Adipocyte (in vitro differentiated cells): ENCODE results near the gene ALS2.
"Not testable (repeated sequence)": the region's sequence is repeated elsewhere in the genome, so short reads cannot be mapped to it uniquely, and the experiment has no call there.

Source experiments
- DNase-seq: peaks from one replicate; pipeline ENCODE4 v3.0.0-alpha.2; 2015; ENCODE audit warnings: low read depth
- H3K27me3 ChIP-seq: replicated peaks from 2 replicates; pipeline ENCODE4 v1.7.0; 2013; ENCODE audit warnings: mild to moderate bottlenecking, low read length, moderate library complexity; ENCODE audit not compliant: control insufficient read depth, insufficient read depth
- H3K36me3 ChIP-seq: 2 replicates; pipeline ENCODE4 v1.7.0; 2013; ENCODE audit warnings: low read length, mild to moderate bottlenecking, moderate library complexity; ENCODE audit not compliant: control insufficient read depth, insufficient read depth, severe bottlenecking
- H3K4me1 ChIP-seq: 2 replicates; pipeline ENCODE4 v1.7.0; 2013; ENCODE audit warnings: mild to moderate bottlenecking, low read length, moderate library complexity; ENCODE audit not compliant: control insufficient read depth, insufficient read depth
- H3K4me3 ChIP-seq: 2 replicates; pipeline ENCODE4 v1.7.0; 2013; ENCODE audit warnings: mild to moderate bottlenecking, low read length, moderate library complexity
- H3K9ac ChIP-seq: 2 replicates; pipeline ENCODE4 v1.7.0; 2013; ENCODE audit warnings: mild to moderate bottlenecking, low read length, moderate library complexity
- H3K9me3 ChIP-seq: 2 replicates; pipeline ENCODE4 v1.7.0; 2013; ENCODE audit warnings: mild to moderate bottlenecking, low read length, moderate library complexity; ENCODE audit not compliant: control insufficient read depth

The ALS2 gene

DNA sequence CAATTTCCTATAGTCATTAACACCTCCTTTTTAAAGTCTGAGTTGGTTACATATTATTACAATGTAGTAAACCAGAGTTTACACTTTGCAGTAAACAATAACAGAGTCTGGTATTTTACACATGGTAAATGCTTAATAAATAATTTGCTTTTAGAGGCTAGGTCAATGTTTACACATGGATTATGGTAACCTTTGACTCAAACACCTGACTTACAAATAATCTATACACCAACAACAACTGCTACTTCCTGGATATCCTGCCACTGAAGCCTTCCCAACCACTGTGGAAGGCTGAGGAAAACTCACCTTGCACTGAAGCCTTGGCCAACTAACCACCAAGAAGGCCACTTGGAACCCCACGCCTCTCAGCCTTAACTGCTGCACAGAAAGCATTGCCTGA lies 5.4 kb downstream of the ALS2 start:
- H3K27me3 ChIP-seq: no peaks in the 10 kb centered on the region
- no peak overlapping the region for H3K4me3 ChIP-seq
- DNase-seq: no peak
- peaks cover 32% of the 10 kb centered on the region for H3K4me1 ChIP-seq
- H3K36me3 ChIP-seq: no peaks in the 10 kb centered on the region
- H3K9me3 ChIP-seq: no peaks in the 10 kb centered on the region
- no peak overlapping the region for H3K9ac ChIP-seq

DNA sequence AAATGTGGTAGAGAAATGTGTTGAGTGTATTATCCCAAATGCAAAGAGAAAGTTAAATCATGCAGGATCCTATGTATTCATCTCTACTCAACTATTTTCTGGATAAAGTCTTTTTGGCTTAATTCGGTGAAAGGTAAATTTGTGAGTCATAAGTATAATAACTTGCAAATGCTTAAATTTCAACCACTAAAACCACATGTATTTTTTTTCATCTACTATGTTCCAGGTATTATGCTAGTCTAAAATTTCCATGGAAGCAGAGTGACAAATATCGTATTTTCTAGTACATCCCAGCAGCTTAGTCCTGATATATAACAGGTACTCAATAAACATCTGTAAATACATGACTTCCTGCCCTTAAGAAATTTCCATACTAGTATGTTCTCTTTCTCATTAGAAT lies 6.2 kb downstream of the ALS2 start:
- no peak for DNase-seq
- Histone ChIP-seq H3K9me3 (no peaks in the 10 kb centered on the region), H3K4me1 (peaks cover 27% of the 10 kb centered on the region), H3K9ac (no peak overlapping the region), H3K27me3 (no peaks in the 10 kb centered on the region), H3K4me3 (no peak overlapping the region), H3K36me3 (no peaks in the 10 kb centered on the region)

GRCh38 chr2:201773990-201774389 lies 6.7 kb downstream of the ALS2 start:
- Histone ChIP-seq H3K27me3 (no peaks in the 10 kb centered on the region), H3K9me3 (no peaks in the 10 kb centered on the region), H3K4me1 (peaks cover 26% of the 10 kb centered on the region), H3K36me3 (no peaks in the 10 kb centered on the region), H3K4me3 (no peak overlapping the region), H3K9ac (no peak overlapping the region)
- no peak for DNase-seq

- no peaks in the 10 kb centered on the region for H3K9me3 ChIP-seq
- no peak for DNase-seq
- no peaks in the 10 kb centered on the region for H3K27me3 ChIP-seq
- peaks cover 14% of the 10 kb centered on the region for H3K36me3 ChIP-seq
- peaks cover 12% of the 10 kb centered on the region for H3K4me1 ChIP-seq
- H3K9ac ChIP-seq: no peak overlapping the region
- H3K4me3 ChIP-seq: no peak overlapping the region
Observed at GRCh38 chr2:201769666-201770373, 10.9 kb downstream of the ALS2 start.

DNA sequence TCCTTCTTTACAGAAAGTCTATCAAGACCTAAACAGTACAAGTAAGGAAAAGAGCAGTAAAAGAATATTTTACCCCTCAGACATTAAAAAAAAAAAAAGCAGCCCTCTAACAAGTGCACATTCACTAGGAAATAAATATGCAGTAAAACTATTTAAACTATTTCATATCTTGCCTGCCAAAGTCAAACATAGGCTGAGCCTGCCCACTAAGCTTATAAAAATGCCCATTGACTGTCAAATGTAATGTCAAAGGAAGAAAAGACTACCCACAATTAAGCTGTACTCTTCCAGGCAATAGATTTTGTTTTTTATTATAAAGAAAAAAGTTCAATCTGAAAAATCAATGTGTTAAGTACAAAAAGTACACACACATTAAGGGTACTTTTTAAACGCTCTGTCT lies 11.8 kb downstream of the ALS2 start:
- DNase-seq: peak; percentile 71
- Histone ChIP-seq H3K9me3 (no peaks in the 10 kb centered on the region), H3K4me1 (peaks cover 12% of the 10 kb centered on the region), H3K27me3 (no peaks in the 10 kb centered on the region), H3K9ac (no peak overlapping the region), H3K4me3 (no peak overlapping the region), H3K36me3 (peaks cover 14% of the 10 kb centered on the region)

DNA sequence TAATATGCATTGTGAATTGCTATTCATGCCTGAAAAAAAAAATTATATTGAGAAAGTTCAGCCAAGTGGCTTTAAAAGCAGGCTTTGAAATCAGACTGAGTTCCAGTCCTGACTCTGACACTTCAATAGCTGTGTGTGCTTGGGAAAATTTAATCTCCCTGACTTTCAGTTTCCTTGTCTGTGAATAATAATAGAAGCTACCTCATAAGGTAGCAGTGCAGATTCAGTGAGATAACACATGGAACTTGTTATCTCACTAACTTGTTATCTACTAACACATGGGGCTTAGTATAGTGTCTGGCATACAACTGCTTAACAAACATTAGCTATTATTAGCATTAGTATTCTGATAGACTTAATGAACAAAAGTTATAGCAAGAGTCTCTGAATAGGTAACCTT lies 14.9 kb downstream of the ALS2 start:
- Histone ChIP-seq H3K9me3 (no peaks in the 10 kb centered on the region), H3K9ac (no peak overlapping the region), H3K4me3 (no peak overlapping the region), H3K36me3 (peaks cover 40% of the 10 kb centered on the region), H3K4me1 (peaks cover 12% of the 10 kb centered on the region), H3K27me3 (no peaks in the 10 kb centered on the region)
- DNase-seq: no peak

DNA sequence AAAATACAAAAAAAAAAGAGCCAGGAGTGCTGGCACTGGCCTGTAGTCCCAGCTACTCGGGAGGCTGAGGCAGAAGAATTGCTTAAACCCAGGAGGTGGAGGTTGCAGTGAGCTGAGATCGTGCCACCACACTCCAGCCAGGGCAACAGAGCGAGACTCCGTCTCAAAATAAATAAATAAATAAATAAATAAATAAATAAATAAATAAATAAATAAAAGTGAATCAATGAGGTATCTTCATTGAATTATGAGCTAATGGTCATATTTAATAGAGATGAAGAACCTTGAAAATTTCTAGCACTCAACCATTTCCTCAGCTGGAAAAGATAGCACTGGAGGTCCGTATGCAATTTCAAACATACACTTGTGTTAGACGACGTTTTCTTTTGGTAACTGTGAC lies 16.3 kb downstream of the ALS2 start:
- not testable (repeated sequence) for H3K9ac ChIP-seq, H3K4me3 ChIP-seq, H3K9me3 ChIP-seq, H3K27me3 ChIP-seq, DNase-seq
- Histone ChIP-seq H3K4me1 (peaks cover 14% of the 10 kb centered on the region), H3K36me3 (peaks cover 49% of the 10 kb centered on the region)

GRCh38 chr2:201761101-201761500 lies 19.6 kb downstream of the ALS2 start:
- H3K4me1 ChIP-seq: peaks cover 7% of the 10 kb centered on the region
- H3K9me3 ChIP-seq: no peaks in the 10 kb centered on the region
- H3K4me3 ChIP-seq: no peak overlapping the region
- H3K36me3 ChIP-seq: peaks cover 64% of the 10 kb centered on the region
- H3K27me3 ChIP-seq: no peaks in the 10 kb centered on the region
- no peak overlapping the region for H3K9ac ChIP-seq
- DNase-seq: no peak

- H3K9ac ChIP-seq: no peak overlapping the region
- DNase-seq: peak; percentile 29
- H3K4me1 ChIP-seq: peaks cover 7% of the 10 kb centered on the region
- H3K9me3 ChIP-seq: no peaks in the 10 kb centered on the region
- H3K36me3 ChIP-seq: peaks cover 58% of the 10 kb centered on the region
- no peak overlapping the region for H3K4me3 ChIP-seq
- no peaks in the 10 kb centered on the region for H3K27me3 ChIP-seq
Observed at GRCh38 chr2:201759567-201759966, 21.2 kb downstream of the ALS2 start.

DNA sequence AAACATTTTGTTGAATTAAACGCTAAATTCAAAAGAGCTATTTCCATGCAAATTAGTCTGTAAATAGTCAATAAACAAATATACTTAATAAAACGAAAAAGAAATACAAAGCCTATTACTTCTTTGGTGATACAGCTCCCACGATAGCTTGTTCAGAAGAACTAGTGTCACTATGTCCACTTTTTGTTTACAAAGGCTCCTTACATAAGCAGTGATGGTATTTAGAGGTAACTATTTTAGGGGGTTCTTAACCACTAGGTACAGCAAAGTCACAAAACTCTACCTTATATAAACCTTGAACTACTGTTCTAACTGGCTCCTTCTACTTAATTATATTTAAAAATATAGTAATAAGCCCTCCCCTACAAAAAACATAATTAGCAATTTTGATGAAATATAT lies 21.9 kb downstream of the ALS2 start:
- peaks cover 65% of the 10 kb centered on the region for H3K36me3 ChIP-seq
- H3K27me3 ChIP-seq: no peaks in the 10 kb centered on the region
- no peak overlapping the region for H3K4me3 ChIP-seq
- H3K4me1 ChIP-seq: peaks cover 7% of the 10 kb centered on the region
- no peaks in the 10 kb centered on the region for H3K9me3 ChIP-seq
- no peak overlapping the region for H3K9ac ChIP-seq
- DNase-seq: no peak

- Histone ChIP-seq H3K4me1 (peaks cover 7% of the 10 kb centered on the region), H3K4me3 (no peak overlapping the region), H3K9ac (no peak overlapping the region), H3K36me3 (peaks cover 61% of the 10 kb centered on the region), H3K27me3 (no peaks in the 10 kb centered on the region), H3K9me3 (no peaks in the 10 kb centered on the region)
- no peak for DNase-seq
Observed at GRCh38 chr2:201758234-201758633, 22.5 kb downstream of the ALS2 start.
